ENCODE data around the gene PRND.

GRCh38 chr20:4737857-4738627 lies 16.3 kb downstream of the PRND start:
- TF ChIP-seq CTCF (IDR thresholded peaks at IDR 0.05) (no peak), EZH2 (IDR thresholded peaks at IDR 0.05; ENCODE audit: borderline replicate concordance, insufficient read depth, low read depth, low read length, poor library complexity, severe bottlenecking) (no peak)
